HepG2 (cell line): ENCODE results near the gene DAPK1. TPM values are rescaled to one million over a fixed set of nuclear protein-coding genes. Genes with fewer than 3 reads are reported as not detected.

Experiments
- CEBPB ChIP-seq: IDR thresholded peaks from 2 replicates; pipeline ENCODE4 v1.6.1; 2011; ENCODE audit warnings: low read depth, low read length, improper control_type of control experiment, borderline replicate concordance
- HOXA5 ChIP-seq: sonication (generic); formaldehyde crosslinking; IDR thresholded peaks from 2 replicates; pipeline ENCODE4 v1.4.0; 2020; ENCODE audit warnings: missing genetic modification reagents
- MED8 ChIP-seq: sonication (generic); formaldehyde crosslinking; IDR thresholded peaks from 2 replicates; pipeline ENCODE4 v1.8.1; 2023; ENCODE audit warnings: mild to moderate bottlenecking, missing genetic modification reagents; ENCODE audit not compliant: insufficient replicate concordance
- NFYC ChIP-seq: IDR thresholded peaks from 2 replicates; pipeline ENCODE4 v1.6.1; 2016; ENCODE audit warnings: missing genetic modification reagents, missing compliant biosample characterization
- NRL ChIP-seq: sonication (generic); formaldehyde crosslinking; IDR thresholded peaks from 2 replicates; pipeline ENCODE4 v1.5.0; 2020; ENCODE audit warnings: missing genetic modification reagents, mild to moderate bottlenecking, moderate library complexity, borderline replicate concordance
- SMAD9 ChIP-seq: sonication (generic); formaldehyde crosslinking; IDR thresholded peaks from 2 replicates; pipeline ENCODE4 v1.5.1; 2020; ENCODE audit warnings: mild to moderate bottlenecking, missing genetic modification reagents
- SRF ChIP-seq: IDR thresholded peaks from 2 replicates; pipeline ENCODE4 v1.6.1; 2011; ENCODE audit warnings: mild to moderate bottlenecking, low read depth, low read length, moderate library complexity
- ZFP1 ChIP-seq: IDR thresholded peaks from 2 replicates; pipeline ENCODE4 v1.6.1; 2016
- ZFP36 ChIP-seq: fragments of 150-350 bp; IDR thresholded peaks from 2 replicates; pipeline ENCODE4 v1.6.1; 2018; ENCODE audit warnings: borderline replicate concordance, low read length, low read depth; ENCODE audit not compliant: partially characterized antibody
- ZKSCAN5 ChIP-seq: sonication (generic); formaldehyde crosslinking; IDR thresholded peaks from 2 replicates; pipeline ENCODE4 v1.5.1; 2020; ENCODE audit warnings: mild to moderate bottlenecking, missing genetic modification reagents
- ZNF468 ChIP-seq: sonication (generic); formaldehyde crosslinking; IDR thresholded peaks from 2 replicates; pipeline ENCODE4 v1.8.0; 2022; ENCODE audit warnings: mild to moderate bottlenecking, moderate library complexity, missing genetic modification reagents
- ZNF777 ChIP-seq: sonication (generic); formaldehyde crosslinking; IDR thresholded peaks from 2 replicates; pipeline ENCODE4 v1.4.0; 2020; ENCODE audit warnings: missing genetic modification reagents
- polyA plus RNA-seq, 8 experiments: library from polyadenylated mRNA; depleted of rRNA in 3 of 8; stranded (reverse) in 7 of 8; unstranded in 1 of 8; fragments of >200 nt; fragmentation: Illumina TruSeq in 4 of 8; extraction: Trizol in 4 of 8; gene quantifications; 2 replicates each; pipeline versions ENCODE4 v1.2.1 to v1.2.3, GENCODE V29; 2011 to 2016; ENCODE audit warnings: low read depth in 4 of 8, missing spikeins in 1 of 8, mixed read lengths in 1 of 8; ENCODE audit not compliant: insufficient read depth in 1 of 8
- total RNA-seq, 5 experiments: library from RNA; depleted of rRNA; stranded (reverse); fragments of >200 nt; fragmentation: Illumina TruSeq; extraction: Trizol; gene quantifications; 2 replicates each; pipeline ENCODE4 v1.2.3, GENCODE V29; 2016; ENCODE audit warnings: low read depth in 1 of 5
- TF ChIP-seq, protein P1 (sequence below): sonication (generic); formaldehyde crosslinking; IDR thresholded peaks from 2 replicates; pipeline ENCODE4 v1.4.0; 2020; ENCODE audit warnings: missing genetic modification reagents, borderline replicate concordance
- TF ChIP-seq, protein P2 (sequence below): sonication (generic); formaldehyde crosslinking; IDR thresholded peaks from 2 replicates; pipeline ENCODE4 v1.5.0; 2020; ENCODE audit warnings: missing genetic modification reagents

Gene DAPK1
- total and polyA plus RNA-seq, 2 of the 13 experiments (the other 11 are each of a cell fraction or from before 2014, with no cell fraction given) = 35.7 to 35.9 TPM

DNA sequence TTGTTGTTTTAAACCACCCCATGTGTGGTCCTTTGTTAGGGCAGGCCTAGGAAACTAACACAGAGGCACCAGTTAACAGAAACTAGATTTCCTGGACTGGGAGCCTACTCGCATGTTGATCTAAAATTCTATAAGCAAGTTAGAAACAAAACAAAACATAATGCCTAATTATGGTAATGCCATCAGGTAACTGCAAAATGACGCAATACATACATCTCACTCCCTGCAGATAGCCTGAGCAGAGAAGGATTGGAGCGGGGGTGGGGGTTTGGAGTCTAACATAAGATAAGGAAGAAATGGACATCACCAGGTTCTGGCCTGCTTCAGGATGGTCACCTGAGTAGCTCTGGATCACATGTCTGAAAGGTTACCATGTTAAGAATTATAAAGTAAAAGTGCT is 114.9 kb downstream of the DAPK1 start (continued):
- no peak for TF ChIP-seq ZFP1 (CRISPR knock-in tag)
- TF ChIP-seq, protein P1, sequence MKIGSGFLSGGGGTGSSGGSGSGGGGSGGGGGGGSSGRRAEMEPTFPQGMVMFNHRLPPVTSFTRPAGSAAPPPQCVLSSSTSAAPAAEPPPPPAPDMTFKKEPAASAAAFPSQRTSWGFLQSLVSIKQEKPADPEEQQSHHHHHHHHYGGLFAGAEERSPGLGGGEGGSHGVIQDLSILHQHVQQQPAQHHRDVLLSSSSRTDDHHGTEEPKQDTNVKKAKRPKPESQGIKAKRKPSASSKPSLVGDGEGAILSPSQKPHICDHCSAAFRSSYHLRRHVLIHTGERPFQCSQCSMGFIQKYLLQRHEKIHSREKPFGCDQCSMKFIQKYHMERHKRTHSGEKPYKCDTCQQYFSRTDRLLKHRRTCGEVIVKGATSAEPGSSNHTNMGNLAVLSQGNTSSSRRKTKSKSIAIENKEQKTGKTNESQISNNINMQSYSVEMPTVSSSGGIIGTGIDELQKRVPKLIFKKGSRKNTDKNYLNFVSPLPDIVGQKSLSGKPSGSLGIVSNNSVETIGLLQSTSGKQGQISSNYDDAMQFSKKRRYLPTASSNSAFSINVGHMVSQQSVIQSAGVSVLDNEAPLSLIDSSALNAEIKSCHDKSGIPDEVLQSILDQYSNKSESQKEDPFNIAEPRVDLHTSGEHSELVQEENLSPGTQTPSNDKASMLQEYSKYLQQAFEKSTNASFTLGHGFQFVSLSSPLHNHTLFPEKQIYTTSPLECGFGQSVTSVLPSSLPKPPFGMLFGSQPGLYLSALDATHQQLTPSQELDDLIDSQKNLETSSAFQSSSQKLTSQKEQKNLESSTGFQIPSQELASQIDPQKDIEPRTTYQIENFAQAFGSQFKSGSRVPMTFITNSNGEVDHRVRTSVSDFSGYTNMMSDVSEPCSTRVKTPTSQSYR (CRISPR knock-in tag) = peak; percentile 63
- no peak for TF ChIP-seq ZFP36
- TF ChIP-seq SMAD9 (CRISPR knock-in tag) = no peak
- no peak for TF ChIP-seq ZKSCAN5 (CRISPR knock-in tag)
- no peak for TF ChIP-seq ZNF468 (CRISPR knock-in tag)
- no peak for TF ChIP-seq NFYC (CRISPR knock-in tag)
- peak; percentile 65; the same call in 1 of the 2 replicates for TF ChIP-seq SRF
- TF ChIP-seq, protein P2, sequence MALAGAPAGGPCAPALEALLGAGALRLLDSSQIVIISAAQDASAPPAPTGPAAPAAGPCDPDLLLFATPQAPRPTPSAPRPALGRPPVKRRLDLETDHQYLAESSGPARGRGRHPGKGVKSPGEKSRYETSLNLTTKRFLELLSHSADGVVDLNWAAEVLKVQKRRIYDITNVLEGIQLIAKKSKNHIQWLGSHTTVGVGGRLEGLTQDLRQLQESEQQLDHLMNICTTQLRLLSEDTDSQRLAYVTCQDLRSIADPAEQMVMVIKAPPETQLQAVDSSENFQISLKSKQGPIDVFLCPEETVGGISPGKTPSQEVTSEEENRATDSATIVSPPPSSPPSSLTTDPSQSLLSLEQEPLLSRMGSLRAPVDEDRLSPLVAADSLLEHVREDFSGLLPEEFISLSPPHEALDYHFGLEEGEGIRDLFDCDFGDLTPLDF (CRISPR knock-in tag) = no peak
- TF ChIP-seq MED8 (CRISPR knock-in tag) = no peak
- no peak for TF ChIP-seq HOXA5 (CRISPR knock-in tag)
- TF ChIP-seq ZNF777 (CRISPR knock-in tag) = no peak
- peak; percentile 91 for TF ChIP-seq CEBPB
- TF ChIP-seq NRL (CRISPR knock-in tag) = no peak
